Neural crest cell (in vitro differentiated cells): ENCODE data around the gene THUMPD3. TPM values are rescaled to one million over a fixed set of nuclear protein-coding genes. Genes with fewer than 3 reads are reported as not detected.

ENCODE experiments used
- DNase-seq: peaks from one replicate; pipeline ENCODE4 v3.0.0; 2021; ENCODE audit warnings: low read depth, mixed read lengths, low spot score
- H3K27ac Mint-ChIP-seq: one replicate; pipeline ENCODE4 v1.8.0; 2021; ENCODE audit warnings: mild to moderate bottlenecking, mixed read lengths; ENCODE audit not compliant: unreplicated experiment
- H3K27me3 Mint-ChIP-seq: 2 replicates; pipeline ENCODE4 v1.8.0; 2021; ENCODE audit warnings: low read depth, mild to moderate bottlenecking, mixed read lengths
- H3K36me3 Mint-ChIP-seq: 2 replicates; pipeline ENCODE4 v1.8.0; 2021; ENCODE audit warnings: low read depth, mild to moderate bottlenecking, mixed read lengths
- H3K4me1 Mint-ChIP-seq: 2 replicates; pipeline ENCODE4 v1.8.0; 2021; ENCODE audit warnings: mixed read lengths
- H3K4me3 Mint-ChIP-seq: one replicate; pipeline ENCODE4 v1.8.0; 2021; ENCODE audit warnings: mild to moderate bottlenecking, mixed read lengths
- H3K9me3 Mint-ChIP-seq: 2 replicates; pipeline ENCODE4 v1.8.0; 2021; ENCODE audit warnings: mixed read lengths
- CTCF ChIP-seq: fragments of 200-600 bp; sonication (generic); conservative IDR thresholded peaks from 2 replicates; pipeline ENCODE4 v1.5.0; 2021; ENCODE audit warnings: antibody characterized with exemption, mild to moderate bottlenecking
- total RNA-seq: library from RNA; stranded (reverse); gene quantifications from 2 replicates; pipeline ENCODE4 v1.2.1, GENCODE V29; 2021

Gene THUMPD3
- total RNA-seq, 1 donor from 2014 or later = 61.0 TPM

GRCh38 chr3:9347887-9348286 is 15.0 kb upstream of the THUMPD3 start:
- no peak overlapping the region for H3K27ac Mint-ChIP-seq
- no peaks in the 10 kb centered on the region for H3K27me3 Mint-ChIP-seq
- peaks cover 21% of the 10 kb centered on the region for H3K4me1 Mint-ChIP-seq
- TF ChIP-seq CTCF = no peak
- H3K9me3 Mint-ChIP-seq = no peaks in the 10 kb centered on the region
- no peak overlapping the region for H3K4me3 Mint-ChIP-seq
- DNase-seq = no peak
- no peaks in the 10 kb centered on the region for H3K36me3 Mint-ChIP-seq

GRCh38 chr3:9349321-9350117 is 13.3 kb upstream of the THUMPD3 start:
- no peak for TF ChIP-seq CTCF

GRCh38 chr3:9351709-9352126 is 11.1 kb upstream of the THUMPD3 start:
- no peak for DNase-seq
- Mint-ChIP-seq H3K36me3 (no peaks in the 10 kb centered on the region), H3K27me3 (no peaks in the 10 kb centered on the region), H3K9me3 (no peaks in the 10 kb centered on the region), H3K27ac (peak overlapping the region; percentile 16), H3K4me1 (peaks cover 25% of the 10 kb centered on the region), H3K4me3 (no peak overlapping the region)
- TF ChIP-seq CTCF = no peak

More at GRCh38 chr3:9349321-9350117, 13.3 kb upstream of the THUMPD3 start:
- Mint-ChIP-seq H3K9me3 (no peaks in the 10 kb centered on the region), H3K4me1 (peaks cover 25% of the 10 kb centered on the region), H3K27me3 (no peaks in the 10 kb centered on the region), H3K4me3 (no peak overlapping the region), H3K27ac (peak overlapping the region; percentile 38), H3K36me3 (no peaks in the 10 kb centered on the region)
- no peak for DNase-seq

GRCh38 chr3:9352917-9353752 is 9.7 kb upstream of the THUMPD3 start:
- peaks cover 22% of the 10 kb centered on the region for H3K4me1 Mint-ChIP-seq
- H3K9me3 Mint-ChIP-seq = no peaks in the 10 kb centered on the region
- no peak overlapping the region for H3K4me3 Mint-ChIP-seq
- DNase-seq = peak; percentile 59
- H3K36me3 Mint-ChIP-seq = no peaks in the 10 kb centered on the region
- peak; percentile 94 for TF ChIP-seq CTCF
- no peaks in the 10 kb centered on the region for H3K27me3 Mint-ChIP-seq
- H3K27ac Mint-ChIP-seq = no peak overlapping the region

- H3K9me3 Mint-ChIP-seq = no peaks in the 10 kb centered on the region
- H3K4me1 Mint-ChIP-seq = peaks cover 20% of the 10 kb centered on the region
- peaks cover 4% of the 10 kb centered on the region for H3K36me3 Mint-ChIP-seq
- TF ChIP-seq CTCF = no peak
- no peak overlapping the region for H3K27ac Mint-ChIP-seq
- no peak for DNase-seq
- H3K4me3 Mint-ChIP-seq = peak overlapping the region; percentile 99
- no peaks in the 10 kb centered on the region for H3K27me3 Mint-ChIP-seq
Measured at GRCh38 chr3:9361691-9362388, 1.0 kb upstream of the THUMPD3 start.
